Psoas muscle (tissue), 8 donors: ENCODE measurements around the gene MYBL2. TPM values are rescaled to one million over a fixed set of nuclear protein-coding genes. Genes with fewer than 3 reads are reported as not detected.
"Not testable (repeated sequence)": the region's sequence is repeated elsewhere in the genome, so short reads cannot be mapped to it uniquely, and the experiment has no call there.

Experiments
- ATAC-seq, 4 donors: fragments of 200-7000 bp; cut with Tn5 transposase; one replicate each; pipeline ENCODE4 v1.9.1; 2020; ENCODE audit warnings: moderate library complexity in 3 of 4, mild to moderate bottlenecking in 2 of 4
- DNase-seq, 2 donors: peaks; one replicate each; pipeline ENCODE4 v3.0.0-alpha.2; 2020
- H3K27ac ChIP-seq: fragments of 200-600 bp; one replicate; pipeline ENCODE4 v1.8.0; 2022
- H3K27me3 ChIP-seq, 3 donors: fragments of 200-600 bp in 1 of 3; one replicate each; pipeline versions ENCODE4 v1.6.1 to v1.8.0; 2013 to 2022; ENCODE audit warnings: low read length in 2 of 3, mild to moderate bottlenecking in 2 of 3, moderate library complexity in 1 of 3; ENCODE audit not compliant: insufficient read depth in 3 of 3
- H3K36me3 ChIP-seq, 2 donors: fragments of 200-600 bp in 1 of 2; one replicate each; pipeline versions ENCODE4 v1.6.1 to v1.8.0; 2013 to 2022; ENCODE audit warnings: low read depth in 1 of 2, mild to moderate bottlenecking in 1 of 2, moderate library complexity in 1 of 2; ENCODE audit not compliant: insufficient read depth in 1 of 2
- H3K4me1 ChIP-seq: fragments of 200-600 bp; one replicate; pipeline ENCODE4 v1.8.0; 2022
- H3K4me3 ChIP-seq: fragments of 200-600 bp; one replicate; pipeline ENCODE4 v1.8.0; 2022; ENCODE audit warnings: mild to moderate bottlenecking
- H3K9me3 ChIP-seq: fragments of 200-600 bp; one replicate; pipeline ENCODE4 v1.8.0; 2022
- CTCF ChIP-seq: fragments of 200-600 bp; IDR thresholded peaks from one replicate; pipeline ENCODE4 v1.8.0; 2022; ENCODE audit warnings: antibody characterized with exemption
- WGBS, 3 donors: extraction: QIAGEN DNeasy Blood & Tissue Kit; methylation state at CpG; one replicate each; pipeline versions ENCODE4 v1.1.6 to v1.1.7; 2013; 5-methylcytosine and 5-hydroxymethylcytosine counted together
- intact Hi-C, 2 donors: fragments of 100-400 bp; cut with DNase I; formaldehyde crosslinking; loops; one replicate each; pipeline versions ENCODE4 v1.11.0 to v1.14.2; 2022
- polyA plus RNA-seq, 3 donors: library from polyadenylated mRNA; stranded (reverse); fragments of 200-250 nt; gene quantifications; one replicate each; pipeline ENCODE4 v1.2.3, GENCODE V29; 2013
- total RNA-seq, 4 donors: library from RNA; stranded (reverse); fragmentation: NEBNext Ultra II Directional in 2 of 4; extraction: Animal tissue kit (Norgen Biotek cat#: 25700) in 2 of 4; gene quantifications; one replicate each; pipeline versions ENCODE4 v1.2.1 to v1.2.4, GENCODE V29; 2021 to 2023
- donor health status: healthy with polysubstance abuse.
- donor health status: DM: no; HTN: no; CAD: no; lungs with moderate emphysema.
- donor health status: Bipolar disorder and iron deficiency.
- donor health status: healthy.
- donor health status: DM: yes; HTN: yes; CAD: no.
- donor health status: DM: no; HTN: no; CAD: no.
- donor health status: DM: no; HTN: no; CAD: no.
- donor health status: DM: yes; HTN: yes; CAD: no.

The MYBL2 gene
- total and polyA plus RNA-seq, 7 donors: 0.05 to 0.17 (median 0.10) TPM; not detected in 4

DNA sequence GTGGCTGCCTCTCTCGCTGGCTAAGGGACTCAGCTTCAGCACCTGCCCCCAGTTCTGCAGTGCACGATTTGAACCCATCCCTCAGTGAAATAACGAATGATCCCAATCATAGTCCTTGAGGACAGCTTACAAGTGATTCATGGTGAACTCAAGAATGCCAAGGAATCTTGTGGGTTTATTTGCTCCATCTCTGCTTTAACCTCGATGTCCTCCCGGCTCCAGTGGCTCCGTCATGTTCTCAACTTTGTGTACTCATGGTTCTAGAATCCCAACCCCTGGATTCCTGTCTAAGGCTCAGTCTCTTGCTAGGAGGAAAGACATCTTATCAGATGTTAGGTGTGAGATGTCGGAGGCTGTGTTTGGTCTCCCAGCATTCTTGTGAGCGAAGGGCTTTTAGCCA, 88.9 kb downstream of the MYBL2 start:
- H3K27ac ChIP-seq: no peak overlapping the region
- ATAC-seq (no peak), DNase-seq (no peak)
- no peaks in the 10 kb centered on the region for H3K9me3 ChIP-seq
- H3K4me3 ChIP-seq: no peak overlapping the region
- 84 to 91% (median 89%) methylated on average over 8 of the region's 8 CpGs for WGBS, 3 donors
- peaks cover 0 to 11% (median 3%) of the 10 kb centered on the region in 3 donors for H3K27me3 ChIP-seq
- H3K4me1 ChIP-seq: no peaks in the 10 kb centered on the region
- no peak for TF ChIP-seq CTCF
- no peaks in the 10 kb centered on the region for H3K36me3 ChIP-seq
- intact Hi-C loops: no loop called here

DNA sequence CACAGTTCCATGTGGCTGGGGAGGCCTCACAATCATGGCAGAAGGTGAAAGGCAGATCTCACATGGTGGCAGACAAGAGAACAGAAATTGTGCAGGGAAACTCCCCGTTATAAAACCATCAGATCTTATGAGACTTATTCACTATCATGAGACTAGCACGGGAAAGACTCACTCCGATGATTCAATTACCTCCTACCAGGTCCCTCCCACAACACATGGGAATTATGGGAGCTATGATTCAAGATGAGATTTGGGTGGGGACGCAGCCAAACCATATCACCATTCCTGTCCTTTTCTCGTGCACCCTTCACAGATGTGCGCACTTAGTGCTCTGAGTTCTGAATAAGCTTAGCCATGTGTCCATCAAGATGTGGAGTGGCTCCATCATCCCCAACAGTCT, 91.0 kb downstream of the MYBL2 start:
- H3K9me3 ChIP-seq, DNase-seq, intact Hi-C loops, H3K36me3 ChIP-seq, H3K4me3 ChIP-seq, H3K4me1 ChIP-seq, ATAC-seq, H3K27ac ChIP-seq: not testable (repeated sequence)
- WGBS, 3 donors: 76 to 81% (median 78%) methylated on average over 6 of the region's 6 CpGs
- H3K27me3 ChIP-seq: peaks cover 0 to 11% (median 3%) of the 10 kb centered on the region in 3 donors

DNA sequence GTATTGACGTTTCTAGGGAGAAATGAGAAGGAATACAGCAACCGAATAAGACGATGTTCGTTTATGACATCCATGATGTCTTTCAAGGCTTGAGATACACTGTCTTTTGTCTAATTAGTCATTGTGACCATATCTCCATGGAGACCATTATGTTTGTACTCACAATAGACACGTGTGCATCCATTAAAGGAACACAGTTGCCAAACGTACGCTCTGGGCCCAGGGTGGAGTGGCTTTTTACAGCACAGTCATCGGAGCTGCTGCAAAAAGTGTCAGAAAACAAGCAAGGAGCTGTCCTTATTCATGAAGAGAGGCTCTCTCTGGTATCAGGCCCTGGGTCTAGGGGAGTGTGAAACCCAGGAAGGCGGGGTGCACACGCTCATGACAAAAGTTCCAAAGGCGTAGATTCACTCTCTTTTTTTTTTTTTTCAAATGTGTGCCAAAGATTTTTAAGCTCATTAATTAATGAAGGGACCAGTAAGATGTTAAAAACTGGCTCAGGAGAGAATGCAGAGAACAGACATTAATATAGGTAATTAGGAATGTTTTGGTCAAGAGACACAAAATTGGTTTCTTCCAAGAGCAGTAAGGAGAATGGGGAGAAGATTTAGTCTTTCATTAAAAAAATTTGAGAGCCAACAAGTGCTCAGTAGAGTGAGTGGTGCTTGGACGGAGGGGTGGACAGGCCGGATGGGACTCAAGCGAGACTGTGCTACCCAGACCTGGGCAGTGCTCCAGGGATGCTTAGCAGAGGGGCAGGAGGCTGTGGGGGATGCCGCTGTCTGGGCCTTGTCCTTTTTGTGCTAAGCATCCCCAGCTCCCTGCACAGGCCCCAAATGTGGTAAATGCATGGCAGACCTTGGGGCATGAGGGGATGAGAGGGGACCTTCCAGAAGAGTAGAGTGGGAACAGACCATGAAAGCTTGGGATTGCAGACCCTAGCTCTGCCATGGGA, 94.7 kb downstream of the MYBL2 start:
- intact Hi-C loops: loop anchor here in 1 of 2 donors (10.0 kb wide), 1 partner anchor 547 kb away; no protein-coding TSS in a partner anchor

GRCh38 chr20:43762911-43763310, 96.0 kb downstream of the MYBL2 start:
- Histone ChIP-seq H3K36me3 (no peaks in the 10 kb centered on the region), H3K4me1 (no peaks in the 10 kb centered on the region), H3K9me3 (no peaks in the 10 kb centered on the region), H3K4me3 (no peak overlapping the region), H3K27ac (no peak overlapping the region), H3K27me3 (peaks cover 0 to 37% (median 7%) of the 10 kb centered on the region in 3 donors)
- ATAC-seq (no peak), DNase-seq (no peak)
- intact Hi-C loops: loop anchor here in 1 of 2 donors (10.0 kb wide), 1 partner anchor 548 kb away; no protein-coding TSS in a partner anchor
- TF ChIP-seq CTCF: no peak
- WGBS, 3 donors: 81 to 86% (median 82%) methylated on average over 7 of the region's 7 CpGs

More for the DNA sequence above, 94.7 kb downstream of the MYBL2 start:
- Histone ChIP-seq H3K4me3 (no peak overlapping the region), H3K36me3 (no peaks in the 10 kb centered on the region), H3K4me1 (no peaks in the 10 kb centered on the region), H3K27ac (no peak overlapping the region), H3K9me3 (no peaks in the 10 kb centered on the region), H3K27me3 (peaks cover 0 to 27% (median 3%) of the 10 kb centered on the region in 3 donors)
- WGBS, 3 donors: 59 to 64% (median 63%) methylated on average over 15 of the region's 15 CpGs
- no peak for TF ChIP-seq CTCF
- ATAC-seq (no peak), DNase-seq (no peak)

DNA sequence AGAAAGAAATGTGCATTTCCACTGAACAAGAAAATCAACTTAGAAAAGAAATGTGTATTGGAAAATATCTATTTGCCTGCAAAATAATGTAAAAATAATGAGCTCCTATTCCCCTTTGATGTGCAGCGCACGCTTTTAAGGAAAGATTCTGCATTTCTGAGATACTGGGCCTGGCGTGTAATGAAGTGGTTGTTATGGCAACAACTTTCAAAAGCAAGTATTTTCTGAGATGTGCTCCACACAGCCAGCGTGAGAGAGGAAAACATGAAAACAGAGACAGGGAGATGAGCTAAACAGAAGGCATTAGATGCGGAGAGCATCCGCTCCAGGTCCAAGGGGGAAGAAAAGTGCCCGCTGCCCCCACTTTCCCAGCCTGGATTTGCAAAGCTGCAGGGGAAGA, 99.0 kb downstream of the MYBL2 start:
- TF ChIP-seq CTCF: no peak
- DNase-seq: no peak
- intact Hi-C loops: loop anchor here in 1 of 2 donors (10.0 kb wide), 1 partner anchor 551 kb away; no protein-coding TSS in a partner anchor

More for the DNA sequence above, 99.0 kb downstream of the MYBL2 start:
- Histone ChIP-seq H3K9me3 (no peaks in the 10 kb centered on the region), H3K27me3 (peaks cover 0 to 42% (median 7%) of the 10 kb centered on the region in 3 donors), H3K36me3 (no peaks in the 10 kb centered on the region), H3K4me3 (no peak overlapping the region), H3K4me1 (no peaks in the 10 kb centered on the region), H3K27ac (no peak overlapping the region)
- 43 to 49% (median 44%) methylated on average over 6 to 7 of the region's 7 CpGs for WGBS, 3 donors
- no peak for ATAC-seq
